ENCODE measurements around the gene OBI1.

- TF ChIP-seq TAF1 (IDR thresholded peaks at IDR 0.05; ENCODE audit: low read depth, low read length) (no peak), POLR2A (IDR thresholded peaks at IDR 0.05; ENCODE audit: low read depth, low read length) (no peak), POLR2AphosphoS5 (IDR thresholded peaks at IDR 0.05; ENCODE audit: low read depth, low read length) (no peak)
These were observed 21.2 kb upstream of the OBI1 start for GRCh38 chr13:78680115-78680561.
